Measurements from ENCODE around the gene C12orf43. TPM values are rescaled to one million over a fixed set of nuclear protein-coding genes. Genes with fewer than 3 reads are reported as not detected.
A peak's percentile ranks its signal among the peaks of the same experiment; 100 is the strongest.

Gene C12orf43
- total RNA-seq, 1 donor from 2014 or later: 12.8 TPM

- Histone ChIP-seq H3K9ac (no peak overlapping the region), H3K27me3 (no peaks in the 10 kb centered on the region), H2AFZ (replicated peaks) (no peak overlapping the region), H3K27ac (no peak overlapping the region), H3F3A (ENCODE audit: low read depth) (no peaks in the 10 kb centered on the region), H3K36me3 (no peaks in the 10 kb centered on the region), H3K4me1 (no peaks in the 10 kb centered on the region), H3K4me2 (no peak overlapping the region), H3K4me3 (no peak overlapping the region), H3K9me3 (ENCODE audit: low read depth) (no peaks in the 10 kb centered on the region), H3K79me2 (ENCODE audit: low read depth) (no peaks in the 10 kb centered on the region), H4K20me1 (ENCODE audit: low read depth) (no peaks in the 10 kb centered on the region)
- TF ChIP-seq EZH2 (IDR thresholded peaks at IDR 0.05): no peak
- TF ChIP-seq CTCF (IDR thresholded peaks at IDR 0.05): no peak
- no peak for TF ChIP-seq EZH2phosphoT487 (IDR thresholded peaks at IDR 0.05)
- no peaks in the 10 kb centered on the region for H3K9me3 Mint-ChIP-seq
- no peak for DNase-seq (ENCODE audit: low spot score)
- H3K27ac Mint-ChIP-seq: no peak overlapping the region
- peaks cover 10% of the 10 kb centered on the region for H3K4me1 Mint-ChIP-seq
- H3K36me3 Mint-ChIP-seq: no peaks in the 10 kb centered on the region
- peaks cover 4% of the 10 kb centered on the region for H3K27me3 Mint-ChIP-seq (ENCODE audit: insufficient read depth, low read depth)
- no peak overlapping the region for H3K4me3 Mint-ChIP-seq
Measured at GRCh38 chr12:120959111-120959878, 57.0 kb downstream of the C12orf43 start.

DNA sequence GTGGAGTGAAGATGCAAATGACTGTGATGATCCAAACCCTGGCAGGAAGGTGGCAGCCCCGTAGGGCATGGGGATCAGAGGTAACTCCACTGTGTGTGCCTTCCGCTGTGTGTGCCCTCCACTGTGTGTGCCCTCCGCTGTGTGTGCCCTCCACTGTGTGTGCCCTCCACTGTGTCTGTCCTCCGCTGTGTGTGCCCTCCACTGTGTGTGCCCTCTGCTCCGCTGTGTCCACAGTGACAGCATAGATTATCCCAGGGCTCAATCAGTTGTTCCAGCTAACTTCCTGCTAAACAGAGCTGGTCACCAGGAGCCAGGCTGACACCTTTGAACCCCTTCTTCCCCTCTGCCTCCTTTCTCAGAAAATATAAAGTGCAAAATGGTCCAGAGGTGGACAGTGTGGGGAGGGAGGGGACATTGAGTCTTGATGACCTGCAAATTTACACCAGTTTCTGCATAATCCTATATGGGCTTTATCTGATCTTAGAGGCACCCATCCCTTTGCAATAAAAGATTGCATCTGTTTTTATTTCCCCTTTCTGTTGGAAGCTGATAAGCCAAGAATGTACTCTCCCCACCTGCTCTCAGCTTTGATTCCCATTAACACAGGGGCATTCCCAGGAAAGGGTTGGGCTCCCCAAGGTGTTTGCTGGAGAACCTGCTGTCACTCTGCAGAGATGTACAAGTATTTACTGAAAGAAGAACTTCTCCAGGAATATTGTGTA is 59.5 kb downstream of the C12orf43 start:
- Histone ChIP-seq H3K27ac (no peak overlapping the region), H3K4me1 (no peaks in the 10 kb centered on the region), H3K4me2 (no peak overlapping the region), H4K20me1 (ENCODE audit: low read depth) (no peaks in the 10 kb centered on the region), H3K9ac (no peak overlapping the region), H2AFZ (replicated peaks) (no peak overlapping the region), H3K27me3 (no peaks in the 10 kb centered on the region), H3K36me3 (no peaks in the 10 kb centered on the region), H3K9me3 (ENCODE audit: low read depth) (no peaks in the 10 kb centered on the region), H3K79me2 (ENCODE audit: low read depth) (no peaks in the 10 kb centered on the region), H3F3A (ENCODE audit: low read depth) (no peaks in the 10 kb centered on the region), H3K4me3 (no peak overlapping the region)
- Mint-ChIP-seq H3K27me3 (ENCODE audit: insufficient read depth, low read depth) (peaks cover 2% of the 10 kb centered on the region), H3K4me1 (peaks cover 4% of the 10 kb centered on the region), H3K36me3 (no peaks in the 10 kb centered on the region), H3K27ac (peak overlapping the region; percentile 76), H3K4me3 (no peak overlapping the region), H3K9me3 (no peaks in the 10 kb centered on the region)
- no peak for DNase-seq (ENCODE audit: low spot score)
- no peak for TF ChIP-seq EZH2phosphoT487 (IDR thresholded peaks at IDR 0.05)
- no peak for TF ChIP-seq EZH2 (IDR thresholded peaks at IDR 0.05)
- no peak for TF ChIP-seq CTCF (IDR thresholded peaks at IDR 0.05)

DNA sequence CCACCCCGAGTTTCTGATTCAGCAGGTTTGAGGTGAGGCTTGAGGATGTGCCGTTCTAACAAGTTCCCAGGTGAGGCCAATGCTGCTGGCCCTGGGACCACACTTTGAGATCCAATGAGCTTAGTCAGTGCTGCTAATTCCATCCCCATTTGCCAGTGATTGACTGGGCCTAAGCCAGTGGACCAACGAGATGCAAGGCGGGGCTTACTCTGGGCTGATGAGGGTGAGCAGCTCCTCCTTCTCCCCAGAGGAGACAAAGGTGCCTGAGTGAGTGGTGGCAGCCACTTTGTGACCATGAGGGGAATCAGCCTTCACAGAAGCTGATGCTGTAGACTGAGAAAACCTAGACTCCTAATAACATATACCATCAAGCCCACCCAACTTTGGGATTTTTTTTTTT is 61.1 kb downstream of the C12orf43 start:
- H3K4me1 Mint-ChIP-seq: peaks cover 3% of the 10 kb centered on the region
- H3K9me3 ChIP-seq (ENCODE audit: low read depth): no peaks in the 10 kb centered on the region
- H4K20me1 ChIP-seq (ENCODE audit: low read depth): no peaks in the 10 kb centered on the region
- no peak for DNase-seq (ENCODE audit: low spot score)
- H3K27ac Mint-ChIP-seq: no peak overlapping the region
- H3K27me3 ChIP-seq: no peaks in the 10 kb centered on the region
- H3K36me3 Mint-ChIP-seq: no peaks in the 10 kb centered on the region
- H3K79me2 ChIP-seq (ENCODE audit: low read depth): no peaks in the 10 kb centered on the region
- TF ChIP-seq EZH2phosphoT487 (IDR thresholded peaks at IDR 0.05) (no peak), CTCF (IDR thresholded peaks at IDR 0.05) (no peak), EZH2 (IDR thresholded peaks at IDR 0.05) (no peak)
- no peaks in the 10 kb centered on the region for H3F3A ChIP-seq (ENCODE audit: low read depth)
- H3K9ac ChIP-seq: no peak overlapping the region
- H3K4me1 ChIP-seq: no peaks in the 10 kb centered on the region
- H3K9me3 Mint-ChIP-seq: peaks cover 6% of the 10 kb centered on the region
- H3K4me2 ChIP-seq: no peak overlapping the region
- H3K27me3 Mint-ChIP-seq (ENCODE audit: insufficient read depth, low read depth): peaks cover 2% of the 10 kb centered on the region
- H3K4me3 Mint-ChIP-seq: no peak overlapping the region
- H2AFZ ChIP-seq (replicated peaks): no peak overlapping the region
- no peak overlapping the region for H3K27ac ChIP-seq
- H3K4me3 ChIP-seq: no peak overlapping the region
- H3K36me3 ChIP-seq: no peaks in the 10 kb centered on the region
